ENCODE data around the gene SSH3.

- TF ChIP-seq CTCF (IDR thresholded peaks at IDR 0.05; ENCODE audit: low read depth, low read length) (no peak), EZH2phosphoT487 (IDR thresholded peaks at IDR 0.05; ENCODE audit: low read depth) (no peak)
Observed at GRCh38 chr11:67266449-67267187, 36.7 kb upstream of the SSH3 start, which contains the start of gene GRK2.
